ENCODE results near the gene ARPC5L. TPM values are rescaled to one million over a fixed set of nuclear protein-coding genes. Genes with fewer than 3 reads are reported as not detected.

ARPC5L gene
- total and polyA plus RNA-seq, 9 of the 15 experiments (the other 6 are each of a cell fraction or from before 2014, with no cell fraction given): 25.4 to 113 (median 63.8) TPM

GRCh38 chr9:124899845-124900244 lies 37.9 kb downstream of the ARPC5L start (continued):
- TF ChIP-seq GTF3C2 (IDR thresholded peaks at IDR 0.05; ENCODE audit: borderline replicate concordance, extremely low read depth, insufficient read length) (no peak), ZNF395 (CRISPR knock-in tag; IDR thresholded peaks at IDR 0.05) (no peak), MAFK (IDR thresholded peaks at IDR 0.05; ENCODE audit: low read length) (peak; percentile 80; the same call in 1 of the 2 replicates), CXXC5 (CRISPR knock-in tag; IDR thresholded peaks at IDR 0.05) (peak; percentile 73), PATZ1 (CRISPR knock-in tag; IDR thresholded peaks at IDR 0.05; ENCODE audit: borderline replicate concordance) (no peak), SMAD3 (CRISPR knock-in tag; conservative IDR thresholded peaks at IDR 0.05) (no peak), RB1 (IDR thresholded peaks at IDR 0.05; ENCODE audit: low read depth) (no peak), HMGXB4 (CRISPR knock-in tag; IDR thresholded peaks at IDR 0.05) (no peak), ZNF224 (CRISPR knock-in tag; IDR thresholded peaks at IDR 0.05) (no peak), CTCFL (IDR thresholded peaks at IDR 0.05; ENCODE audit: borderline replicate concordance, insufficient read depth, low read depth, low read length, poor library complexity, severe bottlenecking) (no peak), IRF2 (CRISPR knock-in tag; IDR thresholded peaks at IDR 0.05) (no peak), PHF20 (IDR thresholded peaks at IDR 0.05; ENCODE audit: partially characterized antibody) (no peak), ZNF695 (CRISPR knock-in tag; IDR thresholded peaks at IDR 0.05) (no peak), PHB2 (IDR thresholded peaks at IDR 0.05; ENCODE audit: low read depth) (no peak)
